GM21723 (cell line): ENCODE data around the gene RNF113B.

Experiments used
- ATAC-seq: cut with Tn5 transposase; IDR thresholded peaks from one replicate; pipeline ENCODE4 v1.9.1; 2021; ENCODE audit warnings: mild to moderate bottlenecking, moderate library complexity; ENCODE audit not compliant: unreplicated experiment

Gene RNF113B

DNA sequence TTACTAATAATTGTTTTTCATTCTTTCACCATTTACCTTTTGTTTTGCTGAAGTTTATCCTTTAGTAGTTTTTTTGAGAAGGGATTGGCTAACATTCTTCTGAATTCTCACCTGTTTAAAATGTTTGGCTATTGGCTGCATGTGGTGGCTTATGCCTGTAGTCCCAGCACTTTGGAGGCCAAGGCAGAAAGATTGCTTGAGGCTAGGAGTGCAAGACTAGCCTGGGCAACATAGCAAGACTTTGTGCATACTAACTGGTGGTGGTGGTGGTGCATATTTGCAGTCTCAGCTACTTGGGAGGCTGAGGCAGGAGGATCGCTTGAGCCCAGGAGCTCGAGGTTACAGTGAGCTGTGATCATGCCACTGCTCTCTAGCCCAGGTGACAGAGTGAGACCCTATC is 27.5 kb upstream of the RNF113B start:
- ATAC-seq: no peak

DNA sequence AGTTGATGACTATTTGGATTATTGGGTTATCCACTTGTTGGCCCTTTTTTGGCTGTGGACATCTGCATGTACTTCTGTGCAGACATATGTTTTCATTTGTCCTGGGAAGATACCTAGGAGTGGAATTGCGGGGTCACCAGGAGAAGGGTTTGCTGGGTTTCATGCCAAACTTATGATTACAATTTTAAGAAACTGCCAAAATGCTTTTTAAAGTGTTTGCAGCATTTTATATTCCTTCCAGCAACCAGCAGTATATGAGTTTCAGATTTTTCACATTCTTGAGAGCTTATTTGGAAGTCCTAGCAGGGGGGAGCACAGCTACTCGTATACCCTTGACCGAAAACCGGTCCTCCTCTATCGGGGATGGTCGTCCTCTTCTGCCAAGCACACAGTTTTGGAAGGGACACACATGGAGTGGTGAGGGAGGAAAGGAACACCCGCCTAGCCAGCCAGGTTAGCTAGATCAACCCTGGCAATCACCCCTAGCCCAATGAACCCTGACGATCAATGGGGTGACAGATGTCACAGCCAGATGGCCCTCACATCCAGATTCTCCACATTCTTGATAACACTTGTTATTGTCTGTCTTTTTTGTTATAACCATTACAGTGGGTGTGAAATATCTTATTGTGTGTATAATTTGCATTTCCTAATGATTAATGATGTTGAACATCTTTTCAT is 26.7 kb upstream of the RNF113B start:
- no peak for ATAC-seq

DNA sequence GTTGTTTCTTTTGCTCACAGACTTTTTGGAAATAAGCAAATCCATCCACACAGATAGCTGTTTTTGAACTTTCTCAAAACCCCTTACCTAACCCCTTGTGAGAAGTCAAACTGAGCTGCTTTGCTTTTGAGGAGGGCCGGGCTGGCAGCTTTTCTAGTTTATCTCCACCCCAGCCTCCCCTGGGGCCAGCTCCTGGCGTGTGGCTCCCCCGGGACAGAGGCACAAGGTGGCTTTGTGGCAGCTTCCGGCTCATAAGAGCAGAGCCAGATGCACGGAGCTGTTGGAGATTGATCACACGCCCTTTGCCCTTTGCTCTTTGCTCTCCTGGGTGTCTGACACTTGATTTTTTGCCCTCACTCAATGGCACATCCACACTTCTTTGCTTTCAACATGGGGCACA is 24.9 kb upstream of the RNF113B start:
- ATAC-seq: no peak

DNA sequence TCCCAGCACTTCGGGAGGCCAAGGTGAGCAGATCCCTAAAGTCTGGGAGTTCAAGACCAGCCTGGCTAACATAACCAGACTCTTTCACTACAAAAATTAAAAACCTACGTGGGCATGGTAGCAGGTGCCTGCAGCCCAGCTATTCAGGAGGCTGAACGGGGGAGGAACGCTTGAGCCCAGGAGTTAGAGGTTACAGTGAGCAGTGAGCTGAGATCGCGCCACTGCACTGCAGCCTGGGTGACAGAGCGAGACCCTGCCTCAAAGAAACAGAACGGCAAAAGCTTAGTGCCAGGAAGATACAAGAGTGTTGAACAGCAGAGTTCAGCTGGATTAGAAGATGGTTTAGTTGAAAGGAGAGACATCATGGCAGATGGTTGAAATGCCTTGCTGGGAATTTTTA is 24.1 kb upstream of the RNF113B start:
- no peak for ATAC-seq

DNA sequence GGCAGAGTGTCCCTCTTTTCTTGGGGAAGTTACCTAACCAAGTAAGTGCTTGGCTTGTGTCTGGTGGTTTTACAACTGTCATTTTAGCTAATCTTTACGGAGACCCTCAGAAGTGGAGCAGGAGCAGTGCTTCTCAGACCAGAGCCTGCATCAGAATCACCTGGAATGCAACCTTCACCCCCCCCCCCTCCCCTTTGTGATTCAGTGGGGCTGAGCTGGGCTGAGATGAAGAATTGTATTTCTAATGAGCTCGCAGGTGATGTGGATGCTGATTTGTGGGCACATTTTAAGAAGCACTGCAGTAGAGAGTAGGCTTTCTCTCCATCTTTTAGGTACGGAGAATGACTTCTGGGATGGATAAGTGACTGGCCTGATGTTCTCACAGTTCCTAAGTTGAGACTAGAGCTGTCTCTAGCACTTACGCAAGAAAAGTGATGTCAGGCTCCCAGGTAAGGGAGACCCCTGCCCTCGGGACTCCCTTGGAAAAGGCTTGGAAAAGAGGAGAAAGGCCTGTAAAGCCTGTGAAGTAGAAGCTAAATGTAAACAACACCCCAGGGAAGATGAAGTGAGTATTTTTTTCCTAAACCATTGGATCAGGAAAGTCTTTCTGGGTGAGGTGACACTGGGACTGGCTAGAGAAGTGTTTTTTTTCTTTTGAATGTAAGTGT is 23.3 kb upstream of the RNF113B start:
- ATAC-seq: no peak

DNA sequence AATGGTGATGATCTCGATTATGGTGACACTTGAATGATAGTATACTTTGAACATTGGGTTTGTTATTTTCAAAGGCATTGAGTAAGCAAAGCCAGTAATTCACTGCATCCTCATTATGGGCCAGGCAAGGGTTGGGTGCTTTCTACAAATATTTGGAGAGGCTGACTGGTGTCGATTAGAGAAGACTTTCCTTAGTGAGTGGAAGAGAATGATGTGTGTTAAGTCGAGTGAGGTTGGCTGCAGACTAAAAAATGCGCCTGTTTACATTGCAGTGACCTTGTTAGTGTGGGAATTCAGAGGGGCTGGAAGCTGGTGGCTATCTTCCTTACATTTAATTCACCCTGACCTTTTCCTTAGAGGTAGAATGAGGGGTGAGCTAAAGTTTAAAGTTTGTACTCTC is 22.4 kb upstream of the RNF113B start:
- no peak for ATAC-seq

DNA sequence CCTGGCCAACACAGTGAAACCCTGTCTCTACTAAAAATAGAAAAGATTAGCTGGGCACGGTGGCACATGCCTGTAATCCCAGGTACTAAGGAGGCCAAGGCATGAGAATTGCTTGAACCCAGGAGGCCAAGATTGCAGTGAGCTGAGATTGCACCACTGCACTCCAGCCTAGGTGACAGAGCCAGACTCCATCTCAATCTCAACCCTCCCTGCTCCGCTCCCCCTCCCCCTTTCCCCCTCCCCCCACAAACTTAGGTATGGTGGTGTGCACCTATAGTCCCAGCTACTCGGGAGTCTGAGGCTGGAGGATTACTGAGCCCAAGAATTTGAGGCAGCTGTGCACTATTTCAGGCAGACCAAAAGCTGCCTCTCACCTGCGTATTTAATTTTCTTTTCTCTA is 21.6 kb upstream of the RNF113B start:
- no peak for ATAC-seq

DNA sequence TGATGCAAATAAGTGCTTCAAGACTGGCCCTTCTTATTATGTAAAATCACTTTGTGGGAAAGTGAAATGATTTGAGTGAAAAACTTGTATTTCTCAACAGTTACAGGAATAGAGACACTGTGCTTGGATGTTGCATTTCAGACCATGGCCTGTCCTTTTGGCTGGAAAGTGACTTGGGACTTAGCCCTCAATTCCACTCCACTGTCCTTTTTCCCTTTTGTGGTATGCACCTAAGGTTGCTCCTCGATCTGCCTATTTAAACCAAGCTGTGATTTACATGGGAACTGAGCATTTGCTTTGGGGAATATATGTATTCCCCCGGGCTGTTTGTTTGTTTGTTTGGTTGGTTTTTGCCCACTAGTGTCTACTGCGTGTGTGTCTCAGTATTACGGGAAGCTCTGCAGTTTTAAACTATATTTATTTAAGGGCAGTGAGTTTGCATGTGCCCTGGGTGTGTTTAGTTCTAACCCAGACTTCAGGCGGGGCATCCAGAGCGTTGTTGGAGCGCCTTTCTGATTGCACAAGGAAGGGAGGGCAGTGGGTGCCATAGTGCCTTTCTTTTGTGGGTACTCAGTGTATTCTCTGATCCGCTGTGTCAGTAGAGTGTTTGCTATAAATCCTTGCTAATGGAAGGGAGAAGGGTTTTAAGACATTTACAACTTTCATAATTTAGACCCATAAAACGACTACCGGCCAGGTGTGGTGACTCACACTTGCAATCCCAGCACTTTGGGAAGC is 18.2 kb upstream of the RNF113B start:
- ATAC-seq: no peak

DNA sequence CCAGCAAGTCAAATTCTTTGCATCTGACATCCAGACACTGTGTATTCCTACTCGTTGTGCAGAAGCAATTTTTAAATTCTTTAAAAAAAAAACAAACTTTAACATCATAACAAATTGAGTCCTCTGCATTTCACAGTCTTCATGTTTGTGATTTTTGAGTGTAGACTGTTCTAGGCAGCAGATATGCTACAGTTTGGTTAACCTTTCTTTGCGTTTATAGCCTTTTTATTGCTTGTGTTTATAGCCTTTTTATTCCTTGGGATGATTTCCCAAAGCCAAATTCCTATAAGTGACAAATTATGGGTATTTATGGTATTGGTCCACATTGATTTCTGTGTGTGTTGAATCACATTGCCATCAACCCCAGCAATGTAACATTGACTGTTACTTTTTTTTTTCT is 14.9 kb upstream of the RNF113B start:
- ATAC-seq: no peak

DNA sequence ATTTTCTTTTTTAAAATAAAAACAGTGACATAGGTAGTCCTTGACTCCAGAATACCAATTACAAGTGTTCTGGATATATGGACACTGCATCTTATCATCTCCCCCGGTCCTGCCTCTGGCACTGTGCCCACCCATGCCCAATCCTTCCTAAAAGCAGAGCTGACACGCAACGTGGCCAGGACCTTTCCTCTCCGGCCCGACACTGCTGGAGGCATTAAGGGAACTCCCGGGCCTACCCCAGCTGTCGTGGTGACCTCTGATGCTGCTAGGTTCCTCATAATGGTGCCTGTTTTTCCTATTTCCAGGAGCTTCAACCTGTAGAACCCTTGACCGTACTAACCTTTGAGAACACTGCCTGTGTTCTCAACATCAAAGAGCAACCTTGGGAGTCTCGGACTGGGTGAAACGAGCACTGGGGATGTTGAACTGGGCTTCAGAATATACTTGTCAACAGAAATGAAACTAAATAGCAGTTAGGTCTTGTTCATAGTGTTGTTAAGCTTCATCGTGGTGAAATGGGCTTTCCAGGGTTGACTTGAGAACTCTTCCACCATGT is 13.9 kb upstream of the RNF113B start:
- no peak for ATAC-seq

DNA sequence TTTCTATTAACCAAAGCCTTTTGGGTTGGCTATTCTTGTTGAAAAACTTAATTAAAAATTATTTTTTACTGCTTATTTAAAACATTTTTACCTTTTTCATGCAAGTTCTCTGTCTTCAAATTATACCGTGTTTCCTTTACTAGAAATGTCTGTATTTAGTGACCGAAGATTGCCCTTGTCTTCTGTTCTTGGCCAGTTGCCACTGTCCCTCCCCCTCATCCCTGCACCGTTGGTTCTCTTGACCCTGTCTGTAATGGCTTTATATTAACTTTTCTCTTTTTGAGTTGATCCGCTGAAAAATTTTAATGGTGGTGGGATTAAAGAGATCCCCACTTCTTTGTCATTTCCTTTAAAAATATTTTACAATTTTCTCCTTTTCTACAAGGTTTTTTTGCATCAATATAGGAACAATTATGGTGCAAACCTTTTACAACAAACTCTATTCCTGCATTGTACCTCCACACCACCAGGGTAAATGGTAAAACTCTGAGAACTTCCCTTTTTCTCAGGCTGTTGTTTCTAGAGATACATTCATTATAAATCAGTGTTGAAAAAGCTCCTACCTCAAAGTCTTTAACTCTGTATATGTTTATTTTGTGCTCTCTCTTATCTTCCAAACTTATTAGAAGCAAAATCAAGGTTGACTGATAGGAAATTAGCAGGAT is 12.9 kb upstream of the RNF113B start:
- no peak for ATAC-seq

DNA sequence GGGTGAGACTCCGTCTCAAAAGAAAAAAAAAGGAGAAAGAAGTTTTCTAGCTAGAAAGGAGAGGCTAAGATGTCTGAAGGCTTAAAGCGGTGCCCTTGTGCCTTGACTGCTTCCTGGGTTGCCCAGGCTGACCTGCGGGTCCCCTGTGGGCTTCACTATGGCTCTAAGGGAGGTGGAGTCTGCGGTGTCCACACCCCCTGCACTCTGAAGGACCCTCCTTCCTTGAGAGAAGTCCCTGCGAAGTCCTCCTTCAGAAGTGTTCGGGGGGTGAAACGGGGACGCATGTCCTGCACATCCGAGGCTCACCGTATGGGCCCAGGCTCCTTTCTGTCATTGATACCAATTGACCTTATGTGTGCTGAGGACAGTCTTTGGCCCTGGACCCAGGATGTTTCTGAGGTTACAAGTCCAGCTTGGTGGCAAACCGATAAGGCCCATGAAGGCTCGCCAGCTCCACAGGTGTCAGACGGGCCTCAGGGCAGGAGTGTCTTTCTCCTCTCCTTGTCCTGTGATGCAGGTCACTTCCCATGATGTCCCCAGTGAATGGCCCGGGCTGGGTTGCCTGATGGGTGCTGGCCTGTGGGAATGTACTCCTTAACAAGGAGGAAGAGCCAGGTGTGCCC is 11.6 kb upstream of the RNF113B start:
- ATAC-seq: no peak

DNA sequence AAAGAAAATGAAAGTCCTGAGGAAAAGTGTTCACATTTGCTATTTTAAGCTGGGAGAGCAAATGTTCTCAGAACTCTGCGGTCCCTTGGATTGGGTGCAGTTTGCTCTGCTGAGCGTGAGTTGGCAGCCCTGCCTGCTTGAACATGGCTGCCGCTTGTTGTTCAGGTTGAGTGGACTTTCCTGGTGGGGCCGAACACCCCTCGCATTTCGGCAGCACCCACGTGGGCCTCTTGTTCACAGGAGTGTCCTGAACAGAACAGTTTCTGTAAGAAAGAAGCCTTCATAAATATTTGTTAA is 10.8 kb upstream of the RNF113B start:
- ATAC-seq: no peak

DNA sequence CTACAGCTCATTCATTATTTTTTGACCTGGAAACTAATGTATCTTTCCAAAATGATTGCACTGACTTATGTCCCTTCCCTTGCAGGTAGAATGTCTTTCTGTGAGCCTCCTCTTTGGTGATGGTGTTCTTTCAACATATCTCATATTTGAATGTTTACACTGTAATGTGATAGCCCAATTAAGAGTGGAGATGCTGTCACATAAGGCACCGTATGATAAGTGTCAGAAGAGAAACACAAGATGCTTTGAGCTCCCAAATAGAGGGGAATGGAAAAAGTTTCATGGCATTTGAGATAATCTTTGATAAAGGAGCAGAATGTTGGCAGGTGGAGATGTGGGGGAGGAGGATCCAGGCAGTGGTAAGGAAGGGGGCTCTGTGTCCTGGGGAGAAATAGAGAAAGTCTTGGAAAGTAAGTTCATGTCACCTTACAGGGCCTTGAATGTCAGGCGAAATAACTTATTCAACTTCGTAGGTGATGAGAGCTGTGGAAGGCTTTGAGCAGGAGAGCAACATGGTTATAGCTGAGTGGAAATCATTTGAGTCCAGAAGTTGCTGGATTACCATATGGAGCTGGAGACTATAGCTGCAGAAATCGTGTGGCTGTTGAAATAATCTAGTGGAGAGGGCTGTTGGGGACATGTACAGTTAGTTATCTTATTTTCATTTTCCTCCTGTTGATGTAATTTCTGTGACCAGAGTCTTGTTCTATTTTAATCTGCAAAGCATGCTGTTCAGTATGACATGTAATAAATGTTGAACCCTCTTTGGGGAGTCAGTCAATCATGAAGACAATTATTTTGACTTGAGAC is 10.3 kb upstream of the RNF113B start:
- ATAC-seq: no peak

DNA sequence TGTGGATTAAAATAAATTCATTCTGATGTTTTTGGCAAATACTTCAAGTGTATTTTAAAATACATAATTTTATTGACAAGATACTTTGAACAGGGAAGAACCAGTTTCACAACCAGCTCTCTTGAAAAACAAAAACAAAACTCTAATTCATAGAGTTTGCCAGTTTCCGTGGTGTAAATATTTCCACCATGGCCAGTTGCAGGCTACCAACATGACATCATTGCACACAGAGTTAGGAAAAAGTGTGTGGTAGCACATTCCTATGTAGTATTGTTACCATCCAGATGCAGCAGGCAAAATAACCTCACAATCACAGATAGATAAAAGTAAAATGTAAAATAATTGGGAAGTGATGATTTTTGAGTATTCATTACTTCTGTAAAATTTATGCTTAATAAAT is 7.7 kb upstream of the RNF113B start:
- no peak for ATAC-seq

DNA sequence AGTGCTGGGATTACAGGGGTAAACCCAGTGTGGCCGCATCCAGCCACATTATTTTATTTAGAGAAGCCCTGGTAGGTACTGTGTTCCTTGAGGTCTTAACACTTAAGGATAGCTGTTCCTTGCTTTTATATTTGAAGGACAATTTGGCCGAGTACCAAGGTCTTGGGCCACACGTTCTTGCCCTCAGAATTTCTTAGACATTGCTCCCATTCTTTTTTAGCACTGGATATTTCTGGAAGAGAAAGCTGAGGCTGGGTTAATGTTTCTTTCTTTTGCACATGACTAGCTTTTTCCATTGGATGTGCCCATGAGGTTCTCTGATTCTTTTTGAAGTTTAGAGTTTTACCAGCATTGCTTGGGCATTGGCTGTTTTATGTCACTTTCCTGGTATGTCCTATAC is 5.5 kb upstream of the RNF113B start:
- ATAC-seq: no peak

DNA sequence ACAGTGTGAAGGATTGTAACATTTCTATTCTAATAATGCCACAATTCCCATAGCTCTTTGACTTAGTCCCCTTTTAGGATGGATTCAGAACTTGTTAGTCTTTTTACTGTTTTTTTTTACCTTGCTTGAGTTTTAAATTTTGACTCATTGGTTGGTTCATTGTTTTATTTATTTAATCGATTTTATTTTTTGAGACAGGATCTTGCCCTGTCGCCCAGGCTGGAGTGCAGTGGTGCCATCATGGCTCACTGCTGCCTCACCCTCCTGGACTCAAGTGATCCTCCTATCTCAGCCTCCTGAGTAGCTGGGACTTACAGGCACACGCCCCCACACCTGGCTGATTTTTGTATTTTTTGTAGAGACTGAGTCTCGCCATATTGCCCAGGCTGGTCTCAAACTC is 5.1 kb upstream of the RNF113B start:
- ATAC-seq: no peak

DNA sequence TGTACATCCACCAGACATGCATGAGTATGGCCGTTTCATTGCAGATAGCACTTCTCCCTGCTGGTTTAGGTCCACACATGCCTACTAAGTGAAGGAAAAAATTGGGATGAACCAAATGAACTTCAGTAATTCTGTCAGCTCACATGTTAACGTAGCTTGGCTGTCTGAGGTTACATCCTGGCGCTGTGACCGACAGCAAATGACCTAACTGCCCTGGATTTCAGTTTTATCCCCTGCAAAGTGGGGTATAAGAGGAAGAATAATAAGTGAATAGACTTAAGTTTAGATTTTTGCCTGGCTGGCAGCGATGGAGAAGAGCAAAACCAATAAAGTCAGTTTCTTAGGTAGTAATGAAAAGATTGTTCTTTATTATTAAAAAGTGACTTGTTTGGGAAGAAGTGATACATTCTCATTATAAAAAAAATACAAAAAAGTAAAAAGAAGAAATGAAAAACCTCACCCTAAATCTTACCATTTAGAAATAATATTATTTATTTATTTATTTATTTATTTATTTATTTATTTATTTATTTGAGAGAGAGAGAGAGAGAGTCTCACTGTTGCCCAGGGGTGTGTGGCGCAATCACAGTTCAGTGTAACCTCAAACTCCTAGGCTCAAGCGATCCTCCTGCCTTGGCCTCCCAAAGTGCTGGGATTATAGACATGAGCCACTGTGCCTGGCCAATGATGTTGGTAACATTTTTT is 4.2 kb upstream of the RNF113B start:
- no peak for ATAC-seq

DNA sequence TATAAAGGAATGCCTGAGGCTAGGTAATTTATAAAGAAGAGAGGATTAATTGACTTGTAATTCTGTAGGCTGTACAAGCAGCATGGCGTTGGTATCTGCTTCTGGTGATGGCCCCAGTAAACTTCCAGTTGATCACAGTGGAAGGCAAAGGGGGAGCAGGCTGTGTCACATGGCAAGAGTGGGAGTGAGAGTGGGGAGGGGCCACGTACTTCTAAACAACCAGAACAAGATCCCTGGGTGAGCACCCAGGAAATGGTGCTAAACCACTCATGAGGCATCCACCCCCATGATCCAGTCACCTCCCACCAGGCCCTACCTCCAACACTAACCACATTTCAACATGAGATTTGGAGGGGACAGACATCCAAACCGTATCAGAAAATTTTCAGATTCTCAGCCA is 3.0 kb upstream of the RNF113B start:
- no peak for ATAC-seq

DNA sequence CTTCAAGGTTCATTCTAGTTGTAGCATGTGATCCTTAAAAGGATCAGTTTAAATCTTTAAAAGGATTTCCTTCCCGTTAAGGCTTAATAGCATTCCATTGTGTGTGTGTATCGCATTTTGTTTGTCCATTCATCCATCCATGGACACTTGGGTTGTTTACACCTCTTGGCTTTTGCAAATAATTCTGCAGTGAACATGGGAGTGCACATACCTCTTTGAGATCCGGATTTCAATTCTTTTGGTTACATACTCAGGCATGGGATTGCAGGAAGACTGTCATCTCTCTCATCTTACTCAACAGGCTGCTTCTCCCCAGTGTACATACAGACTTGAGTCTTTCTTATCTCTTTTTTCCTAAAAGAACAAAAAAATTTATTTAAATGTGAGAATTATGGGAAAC is 1.2 kb downstream of the RNF113B start:
- no peak for ATAC-seq
